HFFc6 (cell line): ENCODE measurements around the gene THSD7A. TPM values are rescaled to one million over a fixed set of nuclear protein-coding genes. Genes with fewer than 3 reads are reported as not detected.

ENCODE experiments used
- DNase-seq: peaks from one replicate; pipeline ENCODE4 v3.0.0-alpha.2; 2018
- H3K27ac Mint-ChIP-seq: 2 replicates; pipeline ENCODE4 v1.8.0; 2020; ENCODE audit warnings: mild to moderate bottlenecking, mixed read lengths
- H3K27me3 Mint-ChIP-seq: 2 replicates; pipeline ENCODE4 v1.8.0; 2021; ENCODE audit warnings: mild to moderate bottlenecking, moderate library complexity, mixed read lengths; ENCODE audit not compliant: insufficient read depth
- H3K36me3 Mint-ChIP-seq: 2 replicates; pipeline ENCODE4 v1.8.0; 2021; ENCODE audit warnings: low read depth, mixed read lengths
- H3K4me1 Mint-ChIP-seq: 2 replicates; pipeline ENCODE4 v1.8.0; 2020; ENCODE audit warnings: low read depth, mixed read lengths
- H3K4me3 Mint-ChIP-seq: 2 replicates; pipeline ENCODE4 v1.8.0; 2020; ENCODE audit warnings: mild to moderate bottlenecking, moderate library complexity, mixed read lengths
- H3K9me3 Mint-ChIP-seq: 2 replicates; pipeline ENCODE4 v1.8.0; 2020; ENCODE audit warnings: mild to moderate bottlenecking, mixed read lengths
- total RNA-seq, 6 experiments: library from RNA; stranded (reverse); fragmentation: NEBNext Ultra II Directional; extraction: Animal tissue kit (Norgen Biotek cat#: 25700); gene quantifications; 2 replicates in 1 of 6; 3 replicates in 5 of 6; pipeline ENCODE4 v1.2.3, GENCODE V29; 2021
- TF ChIP-seq, protein P1 (sequence below): fragments of 200-600 bp; sonication (generic); IDR thresholded peaks from 2 replicates; pipeline ENCODE4 v1.5.0; 2021; ENCODE audit warnings: antibody characterized with exemption, mild to moderate bottlenecking

The THSD7A gene
- total RNA-seq, 6 experiments from 2014 or later: not detected

DNA sequence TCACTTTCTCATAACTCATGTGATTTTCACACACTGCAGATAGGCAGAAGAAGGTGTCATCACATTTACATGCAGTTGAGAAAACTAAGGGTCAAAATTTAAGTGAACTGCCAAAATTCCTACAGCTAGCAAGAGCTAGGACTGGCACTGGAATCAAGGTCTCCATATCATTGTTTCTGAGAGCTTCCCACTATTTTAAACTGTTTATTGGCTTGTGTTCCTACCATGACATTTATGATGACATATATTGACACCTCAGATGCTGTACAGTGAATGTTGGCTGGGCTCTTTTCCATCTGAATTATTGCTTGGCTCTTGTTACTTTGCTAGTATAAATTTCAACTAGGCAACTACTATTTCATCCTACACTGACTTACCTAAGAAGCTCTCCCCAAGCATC lies 2.0 kb downstream of the THSD7A start:
- Mint-ChIP-seq H3K27me3 (no peaks in the 10 kb centered on the region), H3K4me1 (no peaks in the 10 kb centered on the region), H3K27ac (no peak overlapping the region), H3K9me3 (peaks cover 9% of the 10 kb centered on the region), H3K4me3 (no peak overlapping the region), H3K36me3 (no peaks in the 10 kb centered on the region)
- TF ChIP-seq, protein P1, sequence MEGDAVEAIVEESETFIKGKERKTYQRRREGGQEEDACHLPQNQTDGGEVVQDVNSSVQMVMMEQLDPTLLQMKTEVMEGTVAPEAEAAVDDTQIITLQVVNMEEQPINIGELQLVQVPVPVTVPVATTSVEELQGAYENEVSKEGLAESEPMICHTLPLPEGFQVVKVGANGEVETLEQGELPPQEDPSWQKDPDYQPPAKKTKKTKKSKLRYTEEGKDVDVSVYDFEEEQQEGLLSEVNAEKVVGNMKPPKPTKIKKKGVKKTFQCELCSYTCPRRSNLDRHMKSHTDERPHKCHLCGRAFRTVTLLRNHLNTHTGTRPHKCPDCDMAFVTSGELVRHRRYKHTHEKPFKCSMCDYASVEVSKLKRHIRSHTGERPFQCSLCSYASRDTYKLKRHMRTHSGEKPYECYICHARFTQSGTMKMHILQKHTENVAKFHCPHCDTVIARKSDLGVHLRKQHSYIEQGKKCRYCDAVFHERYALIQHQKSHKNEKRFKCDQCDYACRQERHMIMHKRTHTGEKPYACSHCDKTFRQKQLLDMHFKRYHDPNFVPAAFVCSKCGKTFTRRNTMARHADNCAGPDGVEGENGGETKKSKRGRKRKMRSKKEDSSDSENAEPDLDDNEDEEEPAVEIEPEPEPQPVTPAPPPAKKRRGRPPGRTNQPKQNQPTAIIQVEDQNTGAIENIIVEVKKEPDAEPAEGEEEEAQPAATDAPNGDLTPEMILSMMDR: no peak
- DNase-seq: no peak

DNA sequence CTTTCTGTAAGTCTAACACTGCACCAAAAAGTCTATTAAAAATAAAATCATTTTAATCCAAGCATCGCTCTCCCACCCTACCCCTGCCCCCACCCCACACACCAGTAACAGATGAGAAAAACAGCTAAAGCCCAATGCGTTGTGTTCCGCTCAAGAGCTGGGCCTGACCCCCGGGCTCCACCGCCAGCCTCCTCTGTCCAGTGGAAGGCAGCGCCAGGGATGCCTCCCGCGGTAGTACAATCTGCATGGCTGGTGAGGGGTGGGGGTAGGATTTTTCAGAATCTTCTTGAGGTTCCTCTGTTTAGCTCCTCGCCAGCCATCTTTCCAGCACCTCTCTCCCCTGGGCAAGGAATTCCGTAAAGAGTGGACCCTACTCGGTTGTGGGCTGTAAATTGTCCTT lies 12.1 kb downstream of the THSD7A start:
- Mint-ChIP-seq H3K4me3 (no peak overlapping the region), H3K27me3 (no peaks in the 10 kb centered on the region), H3K36me3 (0 out of 2 replicates have a peak, but pooled peaks cover 9% of the 10 kb centered on the region)

DNA sequence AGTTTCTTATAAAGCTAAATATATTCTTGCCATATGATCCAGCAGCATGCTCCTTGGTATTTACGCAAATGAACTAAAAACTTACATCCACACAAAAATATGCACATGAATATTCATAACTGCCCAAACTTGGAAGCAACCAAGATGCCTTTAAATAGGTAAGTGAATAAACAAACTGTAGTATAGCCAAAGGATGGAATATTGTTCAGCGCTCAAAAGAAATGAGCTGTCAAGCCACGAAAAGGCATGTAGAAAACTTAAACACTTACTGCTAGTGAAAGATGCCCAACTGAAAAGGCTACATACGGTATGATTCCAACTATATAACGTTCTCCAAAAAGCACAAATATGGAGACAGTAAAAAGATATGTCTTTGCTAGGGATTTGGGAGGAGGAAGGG lies 12.7 kb downstream of the THSD7A start:
- no peak for DNase-seq
- TF ChIP-seq, protein P1: no peak
- Mint-ChIP-seq H3K27me3 (no peaks in the 10 kb centered on the region), H3K36me3 (0 out of 2 replicates have a peak, but pooled peaks cover 9% of the 10 kb centered on the region), H3K9me3 (peaks cover 57% of the 10 kb centered on the region), H3K27ac (no peak overlapping the region), H3K4me3 (no peak overlapping the region), H3K4me1 (no peaks in the 10 kb centered on the region)

More for the DNA sequence above, 12.1 kb downstream of the THSD7A start:
- no peaks in the 10 kb centered on the region for H3K4me1 Mint-ChIP-seq
- no peak overlapping the region for H3K27ac Mint-ChIP-seq
- peaks cover 58% of the 10 kb centered on the region for H3K9me3 Mint-ChIP-seq
- no peak for DNase-seq
- TF ChIP-seq, protein P1: no peak

DNA sequence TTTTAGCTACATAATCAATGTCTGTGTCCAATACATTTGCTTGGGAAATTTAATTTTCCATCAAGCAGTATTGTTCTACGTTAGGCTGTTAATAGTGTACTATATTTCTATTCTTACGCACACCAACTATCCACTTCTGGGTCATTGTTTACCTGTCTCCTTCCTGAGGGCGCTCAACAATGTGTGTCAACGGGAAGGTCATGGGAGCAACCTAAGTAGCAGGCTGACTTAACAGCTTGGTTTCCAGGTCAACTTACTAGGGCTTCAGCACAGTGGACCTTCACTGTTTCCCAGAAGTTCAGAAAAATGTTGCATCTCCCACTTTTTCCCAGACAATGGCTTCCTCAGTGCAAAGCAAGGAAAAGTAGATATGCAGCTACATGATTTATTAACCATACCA lies 13.7 kb downstream of the THSD7A start:
- H3K4me3 Mint-ChIP-seq: no peak overlapping the region

DNA sequence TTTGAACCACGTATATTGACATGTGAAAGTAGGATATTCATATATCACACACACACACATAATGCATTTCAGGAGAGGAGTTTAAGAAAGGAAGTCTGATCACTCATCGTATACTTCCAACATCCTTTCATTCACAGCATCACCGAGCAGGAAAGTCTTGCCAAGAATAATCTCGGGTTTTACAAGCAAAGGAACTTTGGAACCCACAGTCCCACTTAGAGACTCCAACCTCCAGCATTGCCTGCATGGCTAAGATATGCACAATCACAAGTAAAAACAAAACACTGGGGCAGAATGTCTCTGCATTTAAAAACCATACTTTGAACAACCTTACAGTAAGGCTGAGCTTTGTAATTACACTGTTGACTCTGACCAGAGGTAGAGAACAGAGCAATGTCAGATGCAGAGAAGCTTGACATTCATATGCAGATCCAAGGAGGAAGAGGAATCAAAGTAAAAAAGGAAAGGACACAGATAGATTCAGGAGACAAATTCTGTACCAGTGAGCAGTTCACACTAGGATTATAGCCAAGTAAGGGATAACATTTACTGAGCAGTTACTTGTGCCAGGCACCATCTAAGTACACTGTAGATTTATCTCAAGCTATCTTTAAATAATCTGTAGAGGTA lies 14.8 kb downstream of the THSD7A start:
- H3K9me3 Mint-ChIP-seq: peaks cover 40% of the 10 kb centered on the region
- H3K27ac Mint-ChIP-seq: no peak overlapping the region
- no peak overlapping the region for H3K4me3 Mint-ChIP-seq
- no peaks in the 10 kb centered on the region for H3K27me3 Mint-ChIP-seq
- TF ChIP-seq, protein P1: no peak
- H3K4me1 Mint-ChIP-seq: no peaks in the 10 kb centered on the region
- 0 out of 2 replicates have a peak, but pooled peaks cover 9% of the 10 kb centered on the region for H3K36me3 Mint-ChIP-seq
- DNase-seq: no peak

More for the DNA sequence above, 13.7 kb downstream of the THSD7A start:
- TF ChIP-seq, protein P1: no peak
- Mint-ChIP-seq H3K36me3 (0 out of 2 replicates have a peak, but pooled peaks cover 9% of the 10 kb centered on the region), H3K4me1 (no peaks in the 10 kb centered on the region), H3K27me3 (no peaks in the 10 kb centered on the region), H3K27ac (no peak overlapping the region), H3K9me3 (peaks cover 47% of the 10 kb centered on the region)
- DNase-seq: no peak
